ENCODE results near the gene ZNF329.
"Not testable (repeated sequence)": the region's sequence is repeated elsewhere in the genome, so short reads cannot be mapped to it uniquely, and the experiment has no call there.

ZNF329 gene

GRCh38 chr19:58150328-58150921 is at the start of gene ZNF329:
Gene ZNF329, minus strand, starts transcription at chr19:58150789. Its CDS starts 21,286 bp downstream, at chr19:58129503.
- DNase-seq (ENCODE audit: low spot score): peak; percentile 81

GRCh38 chr19:58196901-58197616 is 46.5 kb upstream of the ZNF329 start:
- DNase-seq (ENCODE audit: low spot score): no peak

DNA sequence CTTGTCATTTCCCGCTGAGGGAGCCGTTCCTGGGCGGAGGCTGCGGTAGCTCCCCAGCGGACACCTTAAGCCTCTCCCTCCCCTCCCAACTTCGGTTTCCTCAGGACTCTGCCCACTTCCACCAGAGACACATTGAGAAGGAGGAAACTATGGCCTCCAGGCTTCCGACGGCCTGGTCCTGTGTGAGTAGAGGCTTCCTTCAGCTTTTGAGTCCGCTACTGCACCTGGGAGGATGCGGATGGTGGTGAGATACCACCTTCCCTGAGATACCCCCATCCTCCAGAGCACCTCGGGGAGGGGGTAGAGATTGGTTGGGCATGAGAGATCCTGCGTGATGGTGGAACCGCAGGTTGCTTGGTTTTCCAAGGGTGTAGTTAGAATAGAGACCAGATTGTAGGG is 33.2 kb upstream of the ZNF329 start:
- DNase-seq (ENCODE audit: low spot score): no peak

GRCh38 chr19:58182989-58183816 is 32.6 kb upstream of the ZNF329 start, which contains the start of gene ZNF274:
Gene ZNF274, plus strand, starts transcription at chr19:58183061. Its CDS starts 905 bp downstream, at chr19:58183966.
- DNase-seq (ENCODE audit: low spot score): peak; percentile 85

GRCh38 chr19:58182577-58182988 is 32.0 kb upstream of the ZNF329 start:
- no peak for DNase-seq (ENCODE audit: low spot score)

- peak; percentile 29 for DNase-seq (ENCODE audit: low spot score)
Observed at GRCh38 chr19:58181902-58182576, 31.4 kb upstream of the ZNF329 start.

- no peak for DNase-seq (ENCODE audit: low spot score)
Observed at GRCh38 chr19:58170860-58171259, 20.3 kb upstream of the ZNF329 start.

DNA sequence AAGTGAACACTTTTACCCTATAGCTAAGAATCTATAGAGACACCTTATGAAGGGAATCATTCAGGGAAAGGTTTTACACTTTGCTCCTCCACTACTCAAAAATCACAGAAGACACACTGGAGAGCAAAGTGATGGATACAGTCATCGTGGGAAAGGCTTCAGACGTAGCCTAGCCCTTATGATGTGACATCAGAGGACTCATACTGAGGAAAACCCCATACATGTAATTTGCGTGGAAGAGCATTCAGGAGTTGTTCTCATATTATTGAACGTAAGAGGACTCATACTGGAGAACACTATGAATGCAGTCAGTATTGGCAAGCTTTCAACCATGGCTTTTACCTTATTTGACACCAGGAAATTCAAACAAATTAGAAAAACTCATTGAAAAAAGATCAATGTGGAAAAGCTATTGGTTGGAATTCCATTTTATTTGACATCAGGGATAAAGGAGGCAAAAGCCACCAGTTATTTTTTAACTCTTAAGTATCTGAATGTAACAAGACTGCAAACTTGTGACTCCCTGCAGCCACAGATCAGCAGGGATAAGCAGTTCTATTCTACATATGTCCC is 16.2 kb upstream of the ZNF329 start:
- DNase-seq (ENCODE audit: low spot score): no peak

GRCh38 chr19:58166268-58166667 is 15.7 kb upstream of the ZNF329 start:
- no peak for DNase-seq (ENCODE audit: low spot score)

DNA sequence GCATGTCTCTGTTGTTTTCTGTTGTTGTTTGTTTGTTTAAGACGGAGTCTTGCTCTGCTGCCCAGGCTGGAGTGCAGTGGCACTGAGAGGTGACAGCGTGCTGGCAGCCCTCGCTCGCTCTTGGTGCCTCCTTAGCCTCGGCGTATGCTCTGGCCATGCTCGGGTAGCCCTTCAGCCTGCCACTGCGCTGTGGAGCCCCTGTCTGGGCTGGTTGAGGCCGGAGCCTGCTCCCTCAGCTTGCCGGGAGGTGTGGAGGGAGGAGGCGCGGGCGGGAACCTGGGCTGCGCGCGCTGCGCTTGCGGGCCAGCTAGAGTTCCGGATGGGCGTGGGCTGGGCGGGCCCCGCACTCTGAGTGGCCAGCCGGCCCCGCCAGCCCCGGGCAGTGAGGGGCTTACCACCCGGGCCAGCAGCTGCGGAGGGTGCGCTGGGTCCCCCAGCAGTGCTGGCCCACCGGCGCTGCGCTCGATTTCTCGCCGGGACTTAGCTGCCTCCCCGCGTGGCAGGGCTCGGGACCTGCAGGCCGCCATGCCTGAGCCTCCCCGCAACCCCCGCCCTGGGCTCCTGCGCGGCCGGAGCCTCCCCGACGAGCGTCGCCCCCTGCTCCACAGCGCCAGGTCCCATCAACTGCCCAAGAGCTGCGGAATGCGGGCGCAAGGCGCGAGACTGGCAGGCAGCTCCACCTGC is 6.6 kb upstream of the ZNF329 start:
- DNase-seq (ENCODE audit: low spot score): no peak

DNA sequence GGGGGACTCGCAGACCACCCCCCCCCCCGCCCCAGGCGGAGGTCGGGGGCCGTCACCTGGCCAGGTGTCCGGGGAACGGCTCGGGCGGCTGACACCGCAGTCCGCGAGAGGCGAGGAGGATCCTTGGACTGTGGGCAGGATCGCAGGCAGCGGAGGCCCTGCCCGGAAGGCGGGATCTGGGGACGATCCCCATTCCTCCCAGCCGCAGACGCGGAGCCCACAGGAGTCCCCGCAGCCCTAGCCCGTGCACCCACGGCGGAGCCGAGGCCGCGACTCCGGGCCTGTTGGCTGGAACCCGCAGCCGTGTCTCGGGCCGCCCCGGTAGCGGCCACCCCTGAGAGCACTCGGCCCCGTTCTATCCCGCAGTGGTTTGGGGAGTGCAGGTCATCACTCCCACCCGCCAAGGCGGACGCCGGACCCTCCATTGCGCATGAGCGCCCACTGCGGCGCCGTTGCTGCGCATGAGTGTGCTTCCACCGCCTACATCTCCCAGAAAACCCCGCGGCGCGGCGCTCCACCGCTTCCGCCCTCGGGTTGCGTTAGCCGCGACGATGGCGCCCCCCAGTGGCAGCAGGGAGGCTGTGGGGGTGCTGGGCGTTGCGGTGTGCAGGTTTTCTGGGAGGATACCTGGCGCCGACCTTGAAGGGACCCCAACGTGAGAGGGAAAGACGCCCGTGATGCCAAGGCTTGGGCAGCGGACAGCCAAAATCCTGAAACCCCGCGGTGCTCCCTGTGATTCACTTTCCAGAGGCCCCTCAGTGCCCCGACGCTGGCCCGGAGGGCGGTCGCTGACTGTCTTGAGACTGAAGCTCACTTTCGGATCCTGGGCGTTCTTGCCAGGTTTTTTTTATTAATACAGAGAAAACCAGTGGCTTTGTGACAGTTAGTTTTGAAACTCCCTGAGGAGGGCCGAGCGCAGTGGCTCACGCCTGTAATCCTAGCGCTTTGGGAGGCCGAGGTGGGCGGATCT is 4.4 kb upstream of the ZNF329 start:
- peak; percentile 91 for DNase-seq (ENCODE audit: low spot score)

DNA sequence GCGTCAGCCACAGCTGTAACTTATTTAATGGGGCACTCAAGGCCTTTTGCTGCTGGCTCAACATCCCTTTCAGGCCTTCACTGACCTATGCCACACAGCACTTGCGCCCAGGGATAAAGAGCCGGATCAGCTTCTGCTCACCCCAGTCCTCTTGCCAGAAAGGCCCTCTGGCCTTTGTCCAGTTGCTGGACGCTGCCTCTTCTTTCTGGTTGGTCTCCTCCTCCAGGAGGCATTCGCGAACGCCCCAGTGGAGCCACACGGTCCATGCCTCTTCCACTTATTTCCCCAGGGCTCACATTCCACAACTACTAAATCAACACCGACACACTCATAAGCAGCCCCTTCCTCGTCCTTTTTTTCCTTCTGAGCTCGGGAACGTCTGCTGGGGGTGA is 3.7 kb upstream of the ZNF329 start:
- DNase-seq (ENCODE audit: low spot score): no peak

- DNase-seq (ENCODE audit: low spot score): no peak
Observed at GRCh38 chr19:58153386-58153785, 2.8 kb upstream of the ZNF329 start.

DNA sequence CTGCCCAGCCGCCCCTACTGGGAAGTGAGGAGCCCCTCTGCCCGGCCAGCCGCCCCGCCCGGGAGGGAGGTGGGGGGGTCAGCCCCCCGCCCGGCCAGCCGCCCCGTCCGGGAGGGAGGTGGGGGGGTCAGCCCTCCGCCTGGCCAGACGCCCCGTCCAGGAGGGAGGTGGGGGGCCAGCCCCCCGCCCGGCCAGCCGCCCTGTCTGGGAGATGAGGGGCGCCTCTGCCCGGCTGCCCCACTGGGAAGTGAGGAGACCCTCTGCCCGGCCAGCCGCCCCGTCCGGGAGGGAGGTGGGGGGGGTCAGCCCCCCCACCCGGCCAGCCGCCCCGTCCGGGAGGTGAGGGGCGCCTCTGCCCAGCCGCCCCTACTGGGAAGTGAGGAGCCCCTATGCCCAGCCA is 3.1 kb downstream of the ZNF329 start:
- DNase-seq (ENCODE audit: low spot score): not testable (repeated sequence)

DNA sequence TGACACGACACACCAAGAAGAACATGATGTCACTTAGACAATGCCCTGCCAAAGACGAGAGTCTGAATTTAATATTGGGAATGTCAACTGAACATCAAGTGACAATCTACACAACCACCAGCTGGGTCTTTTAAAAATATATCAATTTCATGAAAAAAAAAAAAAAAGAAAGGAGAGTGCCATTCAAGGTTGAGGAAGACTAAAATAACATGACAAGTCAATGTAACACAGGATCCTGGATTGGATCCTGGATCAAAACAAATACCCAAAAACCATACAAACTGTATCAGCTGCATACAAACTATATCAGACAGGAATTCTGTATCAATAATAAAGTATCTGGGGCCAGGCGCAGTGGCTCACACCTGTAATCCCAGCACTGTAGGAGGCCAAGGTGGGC is 4.7 kb downstream of the ZNF329 start:
- DNase-seq (ENCODE audit: low spot score): no peak

- no peak for DNase-seq (ENCODE audit: low spot score)
Observed at GRCh38 chr19:58134244-58134643, 16.3 kb downstream of the ZNF329 start.

GRCh38 chr19:58129284-58129683 is 21.3 kb downstream of the ZNF329 start:
- DNase-seq (ENCODE audit: low spot score): no peak

DNA sequence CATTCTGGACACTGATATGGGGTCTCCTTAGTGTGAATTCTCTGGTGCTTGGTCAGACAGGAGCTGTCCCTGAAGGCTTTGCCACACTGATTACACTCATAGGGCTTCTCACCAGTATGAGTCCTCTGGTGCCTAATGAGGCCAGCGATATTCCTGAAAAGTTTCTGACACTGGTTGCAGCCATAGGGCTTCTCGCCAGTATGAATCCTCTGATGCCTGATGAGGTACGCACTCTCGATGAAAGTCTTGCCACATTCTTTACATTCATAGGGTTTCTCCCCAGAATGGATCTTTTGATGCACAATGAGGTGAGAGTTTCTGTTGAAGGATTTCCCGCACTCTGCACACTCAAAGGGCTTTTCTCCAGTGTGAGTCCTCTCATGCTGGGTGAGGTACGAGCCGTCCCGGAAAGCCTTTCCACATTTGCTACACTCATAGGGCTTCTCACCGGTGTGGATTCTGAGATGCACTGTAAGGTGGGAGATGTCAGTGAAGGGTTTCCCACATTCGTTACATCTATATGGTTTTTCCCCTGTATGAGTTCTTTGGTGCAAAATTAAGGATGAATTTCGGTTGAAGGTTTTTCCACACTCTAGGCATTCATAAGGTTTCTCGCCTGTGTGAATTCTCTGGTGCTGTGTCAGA is 22.4 kb downstream of the ZNF329 start:
- no peak for DNase-seq (ENCODE audit: low spot score)

GRCh38 chr19:58123354-58123753 is 27.2 kb downstream of the ZNF329 start:
- DNase-seq (ENCODE audit: low spot score): no peak
